ENCODE results near the gene EPAS1.

EPAS1 gene

GRCh38 chr2:46276642-46277041 is 20.6 kb upstream of the EPAS1 start:
- TF ChIP-seq, protein P1, sequence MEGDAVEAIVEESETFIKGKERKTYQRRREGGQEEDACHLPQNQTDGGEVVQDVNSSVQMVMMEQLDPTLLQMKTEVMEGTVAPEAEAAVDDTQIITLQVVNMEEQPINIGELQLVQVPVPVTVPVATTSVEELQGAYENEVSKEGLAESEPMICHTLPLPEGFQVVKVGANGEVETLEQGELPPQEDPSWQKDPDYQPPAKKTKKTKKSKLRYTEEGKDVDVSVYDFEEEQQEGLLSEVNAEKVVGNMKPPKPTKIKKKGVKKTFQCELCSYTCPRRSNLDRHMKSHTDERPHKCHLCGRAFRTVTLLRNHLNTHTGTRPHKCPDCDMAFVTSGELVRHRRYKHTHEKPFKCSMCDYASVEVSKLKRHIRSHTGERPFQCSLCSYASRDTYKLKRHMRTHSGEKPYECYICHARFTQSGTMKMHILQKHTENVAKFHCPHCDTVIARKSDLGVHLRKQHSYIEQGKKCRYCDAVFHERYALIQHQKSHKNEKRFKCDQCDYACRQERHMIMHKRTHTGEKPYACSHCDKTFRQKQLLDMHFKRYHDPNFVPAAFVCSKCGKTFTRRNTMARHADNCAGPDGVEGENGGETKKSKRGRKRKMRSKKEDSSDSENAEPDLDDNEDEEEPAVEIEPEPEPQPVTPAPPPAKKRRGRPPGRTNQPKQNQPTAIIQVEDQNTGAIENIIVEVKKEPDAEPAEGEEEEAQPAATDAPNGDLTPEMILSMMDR (IDR thresholded peaks at IDR 0.05; ENCODE audit: poor library complexity, severe bottlenecking): peak; percentile 25
- peak; percentile 70 for ATAC-seq (ENCODE audit: low read depth)
- H3K4me3 ChIP-seq (ENCODE audit: severe bottlenecking): no peak overlapping the region
- no peak for DNase-seq (ENCODE audit: low spot score)
- no peaks in the 10 kb centered on the region for H3K27me3 ChIP-seq (ENCODE audit: insufficient read depth, poor library complexity, severe bottlenecking)
- no peaks in the 10 kb centered on the region for H3K9me3 ChIP-seq (ENCODE audit: severe bottlenecking)
- H3K36me3 ChIP-seq (ENCODE audit: low read depth): no peaks in the 10 kb centered on the region
- H3K4me1 ChIP-seq (ENCODE audit: insufficient read depth, poor library complexity, severe bottlenecking): no peaks in the 10 kb centered on the region
- H3K27ac ChIP-seq (ENCODE audit: poor library complexity, severe bottlenecking): no peak overlapping the region

- ATAC-seq (ENCODE audit: low read depth) (peak; percentile 80), DNase-seq (ENCODE audit: low spot score) (no peak)
- no peaks in the 10 kb centered on the region for H3K9me3 ChIP-seq (ENCODE audit: severe bottlenecking)
- TF ChIP-seq, protein P1 (IDR thresholded peaks at IDR 0.05; ENCODE audit: poor library complexity, severe bottlenecking): no peak
- no peak overlapping the region for H3K27ac ChIP-seq (ENCODE audit: poor library complexity, severe bottlenecking)
- H3K4me1 ChIP-seq (ENCODE audit: insufficient read depth, poor library complexity, severe bottlenecking): no peaks in the 10 kb centered on the region
- no peaks in the 10 kb centered on the region for H3K27me3 ChIP-seq (ENCODE audit: insufficient read depth, poor library complexity, severe bottlenecking)
- H3K4me3 ChIP-seq (ENCODE audit: severe bottlenecking): no peak overlapping the region
- no peaks in the 10 kb centered on the region for H3K36me3 ChIP-seq (ENCODE audit: low read depth)
Observed at GRCh38 chr2:46277431-46278190, 19.6 kb upstream of the EPAS1 start.

GRCh38 chr2:46278952-46279351 is 18.3 kb upstream of the EPAS1 start:
- Histone ChIP-seq H3K36me3 (ENCODE audit: low read depth) (no peaks in the 10 kb centered on the region), H3K27me3 (ENCODE audit: insufficient read depth, poor library complexity, severe bottlenecking) (no peaks in the 10 kb centered on the region), H3K4me1 (ENCODE audit: insufficient read depth, poor library complexity, severe bottlenecking) (no peaks in the 10 kb centered on the region), H3K4me3 (ENCODE audit: severe bottlenecking) (no peak overlapping the region), H3K27ac (ENCODE audit: poor library complexity, severe bottlenecking) (no peak overlapping the region), H3K9me3 (ENCODE audit: severe bottlenecking) (no peaks in the 10 kb centered on the region)
- TF ChIP-seq, protein P1 (IDR thresholded peaks at IDR 0.05; ENCODE audit: poor library complexity, severe bottlenecking): no peak
- DNase-seq (ENCODE audit: low spot score) (no peak), ATAC-seq (ENCODE audit: low read depth) (no peak)

GRCh38 chr2:46281939-46282338 is 15.3 kb upstream of the EPAS1 start:
- no peaks in the 10 kb centered on the region for H3K9me3 ChIP-seq (ENCODE audit: severe bottlenecking)
- no peak for ATAC-seq (ENCODE audit: low read depth)
- no peak overlapping the region for H3K27ac ChIP-seq (ENCODE audit: poor library complexity, severe bottlenecking)

More at GRCh38 chr2:46281939-46282338, 15.3 kb upstream of the EPAS1 start:
- TF ChIP-seq, protein P1 (IDR thresholded peaks at IDR 0.05; ENCODE audit: poor library complexity, severe bottlenecking): no peak
- no peak for DNase-seq (ENCODE audit: low spot score)
- H3K36me3 ChIP-seq (ENCODE audit: low read depth): no peaks in the 10 kb centered on the region
- H3K4me1 ChIP-seq (ENCODE audit: insufficient read depth, poor library complexity, severe bottlenecking): no peaks in the 10 kb centered on the region
- no peaks in the 10 kb centered on the region for H3K27me3 ChIP-seq (ENCODE audit: insufficient read depth, poor library complexity, severe bottlenecking)
- no peak overlapping the region for H3K4me3 ChIP-seq (ENCODE audit: severe bottlenecking)

All from RWPE2 (cell line).